Stimulated activated CD4-positive, alpha-beta T cell treated with anti-CD3 and anti-CD28 coated beads, TNF-alpha, amount 100 ng/mL, for 4 hours (primary cell): Measurements from ENCODE around the gene GPRC5C.
"Not testable (repeated sequence)": the region's sequence is repeated elsewhere in the genome, so short reads cannot be mapped to it uniquely, and the experiment has no call there.

Experiments used
- DNase-seq, 3 experiments: peaks; one replicate each; pipeline ENCODE4 v3.0.0-alpha.2; 2020; ENCODE audit warnings: low read depth in 3 of 3

Gene GPRC5C

DNA sequence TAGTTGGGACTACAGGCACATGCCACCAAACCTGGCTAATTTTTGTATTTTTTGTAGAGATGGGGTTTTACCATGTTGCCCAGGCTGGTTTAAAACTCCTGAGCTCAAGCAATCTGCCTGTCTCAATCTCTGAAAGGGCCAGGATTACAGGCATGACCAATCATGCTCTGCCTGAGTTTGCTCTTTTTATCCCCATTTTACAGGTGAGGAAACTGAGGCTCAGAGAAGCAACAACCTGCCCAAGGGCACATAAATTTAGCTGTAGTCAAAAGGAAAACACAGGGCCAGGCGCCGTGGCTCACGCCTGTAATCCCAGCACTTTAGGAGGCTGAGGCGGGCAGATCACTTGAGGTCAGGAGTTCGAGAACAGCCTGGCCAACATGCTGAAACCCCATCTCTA lies 26.6 kb upstream of the GPRC5C start:
- not testable (repeated sequence) for DNase-seq

DNA sequence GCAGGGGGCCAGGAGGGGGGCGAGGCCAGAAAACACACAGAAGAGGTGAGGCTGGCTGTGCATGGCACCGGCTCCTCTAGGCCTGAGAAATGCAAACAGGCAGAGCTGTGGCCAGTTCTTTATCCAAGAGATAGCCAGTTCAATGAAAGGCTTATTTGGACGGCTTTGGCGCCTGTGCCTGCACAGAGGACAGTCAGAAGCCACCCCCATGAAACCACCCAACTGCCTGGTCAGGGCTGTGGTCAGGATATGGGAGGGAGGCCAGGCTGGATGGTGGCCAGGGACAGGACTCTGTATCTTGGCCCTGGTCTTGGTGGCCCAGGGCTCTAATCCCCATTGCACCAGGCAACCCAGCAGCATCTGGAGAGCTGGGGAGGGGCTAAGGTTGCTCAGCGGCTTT lies 24.5 kb upstream of the GPRC5C start:
- DNase-seq: no peak

DNA sequence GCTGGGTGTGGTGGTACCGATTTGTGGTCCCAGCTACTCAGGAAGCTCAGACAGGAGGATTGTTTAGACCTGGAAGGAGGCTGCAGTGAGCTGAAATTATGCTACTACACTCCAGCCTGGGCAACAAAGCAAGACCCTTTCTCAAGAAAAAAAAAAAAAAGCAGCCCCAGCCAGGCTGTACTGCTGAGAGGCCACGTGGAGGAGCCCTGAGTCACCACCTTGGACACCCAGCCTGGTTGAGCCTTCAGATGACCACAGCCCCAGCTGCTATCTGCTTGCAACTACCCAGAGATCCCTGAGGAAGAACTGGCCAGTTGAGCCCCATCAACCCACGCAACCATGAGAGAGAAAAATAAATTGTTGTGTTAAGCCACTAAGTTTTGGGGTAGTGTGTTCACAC lies 23.6 kb upstream of the GPRC5C start:
- no peak for DNase-seq

GRCh38 chr17:74408815-74409214 lies 23.1 kb upstream of the GPRC5C start:
- DNase-seq: no peak

GRCh38 chr17:74410001-74410443 lies 21.9 kb upstream of the GPRC5C start:
- no peak for DNase-seq

DNA sequence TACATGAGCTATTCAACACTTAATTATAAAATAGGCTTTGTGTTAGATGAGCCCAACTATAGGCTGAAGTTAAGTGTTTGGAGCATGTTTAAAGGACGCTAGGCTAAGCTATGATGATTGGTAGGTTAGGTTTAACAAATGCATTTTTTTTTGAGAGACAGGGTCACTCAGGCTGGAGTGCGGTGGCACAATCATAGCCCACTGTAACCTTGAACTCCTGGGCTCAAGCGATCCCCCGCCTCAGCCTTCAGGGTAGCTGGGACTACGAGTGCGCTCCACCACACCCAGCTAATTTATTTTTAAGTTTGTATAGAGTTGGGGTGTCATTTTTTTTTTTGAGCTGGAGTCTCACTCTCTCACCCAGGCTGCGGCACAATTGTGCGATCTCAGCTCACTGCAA lies 19.3 kb upstream of the GPRC5C start:
- DNase-seq: no peak

DNA sequence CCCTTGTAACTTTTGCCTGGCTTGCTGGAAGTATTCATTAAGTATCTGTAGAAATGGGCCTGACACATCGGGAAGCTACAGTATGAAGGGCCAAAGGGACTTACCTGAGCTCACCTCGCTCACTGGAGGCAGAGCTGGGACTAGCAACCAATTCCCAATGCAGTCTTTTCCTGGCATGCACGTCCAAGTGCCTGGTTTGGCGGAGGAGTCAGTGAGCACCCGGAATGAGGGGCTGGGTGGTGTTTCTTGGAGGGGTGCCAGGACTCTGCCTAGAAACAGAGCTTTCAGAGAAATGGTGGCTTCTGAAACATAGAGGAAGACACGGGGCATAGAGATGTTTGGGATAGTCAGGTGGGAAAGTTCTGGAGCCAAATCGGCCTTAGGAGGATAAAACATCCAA lies 18.4 kb upstream of the GPRC5C start:
- no peak for DNase-seq

DNA sequence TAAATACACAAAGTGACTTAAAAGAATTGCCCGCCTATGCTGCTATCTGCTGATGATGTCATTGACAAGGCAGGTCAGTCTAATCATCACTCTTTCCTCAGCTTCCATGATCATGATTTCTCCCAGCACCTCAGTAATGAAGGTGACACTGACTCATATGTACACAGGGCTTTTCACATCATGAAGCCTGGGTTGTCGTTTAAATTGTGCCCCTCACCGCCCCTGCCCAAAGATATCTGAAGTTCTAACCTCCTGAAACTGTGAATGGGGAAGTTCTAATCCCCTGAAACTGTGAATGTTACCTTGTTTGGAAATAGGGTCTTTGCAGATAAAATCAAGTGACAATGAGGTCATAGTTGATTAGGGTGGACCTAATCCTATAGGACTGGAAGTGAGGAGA lies 17.4 kb upstream of the GPRC5C start:
- no peak for DNase-seq

DNA sequence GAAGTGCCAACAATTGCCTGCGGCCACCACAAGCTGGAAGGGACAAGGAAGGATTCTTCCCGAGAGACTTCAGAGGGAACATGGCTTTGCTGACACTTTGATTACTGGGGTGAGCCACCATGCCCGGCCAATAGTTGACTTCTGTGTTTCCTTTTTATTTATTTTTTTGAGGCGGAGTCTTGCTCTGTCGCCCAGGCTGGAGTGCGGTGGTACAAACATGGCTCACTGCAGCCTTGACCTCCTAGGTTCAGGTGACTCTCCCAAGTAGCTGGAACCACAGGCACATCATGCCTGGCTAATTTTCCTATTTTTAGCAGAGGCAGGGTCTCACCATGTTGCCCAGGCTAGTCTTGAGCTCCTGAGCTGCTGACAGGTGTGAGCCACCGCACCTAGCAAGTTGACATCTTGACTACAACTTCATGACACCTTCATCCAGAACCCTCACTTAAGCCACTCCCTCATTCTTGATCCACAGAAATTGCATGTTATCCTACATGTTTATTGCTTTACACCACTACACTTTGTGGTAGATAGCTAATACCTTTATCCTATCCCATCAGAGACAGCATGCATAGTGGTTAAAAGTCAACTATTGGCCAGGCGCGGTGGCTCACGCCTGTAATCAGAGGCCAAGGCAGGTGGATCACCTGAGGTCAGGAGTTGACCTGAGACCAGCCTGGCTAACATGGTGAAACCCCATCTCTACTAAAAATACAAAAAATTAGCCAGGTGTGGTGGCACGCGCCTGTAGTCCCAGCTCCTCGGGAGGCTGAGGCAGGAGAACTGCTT lies 16.1 kb upstream of the GPRC5C start:
- no peak for DNase-seq

DNA sequence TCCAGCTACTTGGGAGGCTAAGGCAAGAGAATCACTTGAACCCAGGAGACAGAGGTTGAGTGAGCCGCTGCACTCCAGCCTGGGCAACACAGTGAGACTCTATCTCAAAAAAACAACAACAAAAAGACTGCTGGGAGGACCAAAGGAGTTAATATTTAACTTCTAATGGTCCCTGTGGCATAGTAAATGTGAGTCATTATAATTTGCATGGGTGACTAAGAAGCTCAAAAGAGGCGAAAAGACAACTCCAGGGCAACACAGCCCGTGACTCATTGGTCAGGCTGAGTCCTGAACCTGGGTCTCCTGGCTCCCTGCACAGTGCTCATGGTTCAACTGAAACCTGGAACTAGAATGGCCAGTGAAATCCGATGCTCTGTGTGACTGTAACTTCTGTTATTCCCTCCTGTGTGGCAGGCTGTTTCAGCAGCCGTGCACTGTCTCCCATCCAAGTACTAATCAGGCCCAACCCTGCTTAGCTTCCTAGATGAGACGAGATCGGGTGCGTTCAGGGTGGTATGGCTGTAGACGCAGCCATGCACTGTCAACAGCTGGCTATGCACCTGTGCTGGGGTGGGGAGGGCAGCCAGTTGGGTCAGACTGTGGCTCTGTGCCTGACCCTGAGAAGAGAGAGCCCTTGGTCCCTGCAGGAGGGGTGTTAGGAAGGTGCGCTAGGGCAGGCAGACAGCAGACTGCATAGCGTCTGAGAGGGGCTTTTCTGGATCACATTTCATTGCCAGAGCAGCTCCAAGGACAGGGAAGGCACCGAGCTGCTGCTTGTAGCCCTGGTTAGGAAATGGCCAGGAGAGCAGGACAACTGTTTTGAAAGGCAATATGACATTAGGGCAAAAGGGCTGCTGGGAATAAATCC lies 14.5 kb upstream of the GPRC5C start:
- no peak for DNase-seq

- DNase-seq: no peak
These were observed 11.9 kb upstream of the GPRC5C start for GRCh38 chr17:74419928-74420411.

GRCh38 chr17:74424117-74424516 lies 7.8 kb upstream of the GPRC5C start:
- DNase-seq: no peak

DNA sequence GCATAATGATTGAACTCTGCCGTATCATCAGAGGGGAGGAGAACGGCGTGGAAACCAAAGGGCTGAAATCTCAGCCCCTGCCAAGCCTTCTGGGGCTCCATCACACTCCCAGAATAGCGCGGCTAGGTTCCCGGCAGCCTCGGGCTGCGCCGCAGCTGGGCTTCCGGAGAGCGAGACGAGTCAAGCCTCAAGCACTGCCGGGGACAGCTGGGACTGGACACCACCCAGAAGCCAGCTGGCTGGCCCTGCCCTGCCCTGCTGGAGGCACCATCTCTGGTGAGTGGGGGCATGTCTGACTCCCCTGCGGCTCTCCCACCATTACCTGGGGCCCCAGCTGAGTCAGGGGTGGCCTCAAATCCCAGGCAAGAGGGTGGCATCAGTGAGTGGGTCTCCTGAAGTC lies 7.2 kb upstream of the GPRC5C start:
- no peak for DNase-seq

DNA sequence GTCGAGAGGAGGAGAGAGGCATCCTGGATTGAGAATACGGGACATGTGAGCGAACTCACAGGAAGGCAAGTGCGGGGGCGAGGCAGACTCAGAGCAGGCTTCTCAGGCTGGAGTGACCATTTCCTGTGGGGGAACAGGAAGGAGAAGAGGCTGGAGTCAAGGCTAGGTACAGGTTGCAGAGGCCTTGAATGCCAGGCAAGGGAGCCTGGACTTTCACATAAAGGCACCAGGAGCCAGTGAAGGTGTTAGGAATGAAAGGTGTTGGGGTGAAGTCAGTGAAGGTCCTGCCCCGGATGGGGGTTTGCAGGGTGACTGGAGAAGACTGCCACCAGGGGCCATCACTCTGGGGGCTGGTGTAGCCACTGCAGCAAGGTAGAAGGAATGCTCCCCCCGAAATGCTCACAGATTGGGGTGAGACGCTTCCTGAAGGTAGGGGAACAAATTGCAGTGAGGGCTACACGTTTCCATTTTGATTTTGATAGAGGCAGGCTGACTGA lies 5.3 kb upstream of the GPRC5C start:
- DNase-seq: no peak

DNA sequence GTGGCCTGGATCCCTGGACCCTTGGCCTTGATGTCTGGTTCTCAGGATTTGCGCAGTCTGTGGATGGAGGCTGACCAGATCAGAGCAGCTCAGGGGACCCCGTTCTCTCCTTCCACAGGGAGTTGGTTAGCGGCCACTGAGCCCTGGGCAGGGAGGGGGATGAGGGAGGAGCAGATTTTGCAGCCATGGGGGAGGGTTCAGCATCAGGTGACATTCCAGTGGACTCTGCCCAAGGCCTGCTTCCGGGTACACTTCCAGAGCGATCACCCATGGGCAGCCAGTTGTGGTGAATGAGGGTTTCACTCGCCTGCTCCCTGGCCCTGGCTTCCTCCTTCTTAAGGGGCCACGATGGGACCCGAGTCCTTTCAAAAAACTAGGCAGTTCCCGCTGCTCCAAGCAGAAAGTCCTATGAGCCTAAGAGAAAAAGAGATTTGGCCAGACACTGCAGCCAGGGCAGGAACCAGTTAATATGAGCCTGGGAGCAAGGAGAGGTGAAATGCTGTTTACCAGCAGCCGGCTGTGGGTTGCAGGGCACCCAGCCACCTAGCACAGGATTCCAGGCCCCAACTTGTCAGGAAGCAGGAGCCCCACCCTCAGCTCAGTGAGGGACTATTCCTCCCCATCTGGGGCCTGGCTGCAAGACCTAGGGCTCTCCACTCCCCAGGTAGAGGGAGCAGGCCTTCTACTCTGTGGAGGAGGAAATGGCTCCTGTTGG lies 4.7 kb upstream of the GPRC5C start:
- DNase-seq: no peak

- DNase-seq: no peak
These were observed 4.1 kb upstream of the GPRC5C start for GRCh38 chr17:74427763-74428153.

DNA sequence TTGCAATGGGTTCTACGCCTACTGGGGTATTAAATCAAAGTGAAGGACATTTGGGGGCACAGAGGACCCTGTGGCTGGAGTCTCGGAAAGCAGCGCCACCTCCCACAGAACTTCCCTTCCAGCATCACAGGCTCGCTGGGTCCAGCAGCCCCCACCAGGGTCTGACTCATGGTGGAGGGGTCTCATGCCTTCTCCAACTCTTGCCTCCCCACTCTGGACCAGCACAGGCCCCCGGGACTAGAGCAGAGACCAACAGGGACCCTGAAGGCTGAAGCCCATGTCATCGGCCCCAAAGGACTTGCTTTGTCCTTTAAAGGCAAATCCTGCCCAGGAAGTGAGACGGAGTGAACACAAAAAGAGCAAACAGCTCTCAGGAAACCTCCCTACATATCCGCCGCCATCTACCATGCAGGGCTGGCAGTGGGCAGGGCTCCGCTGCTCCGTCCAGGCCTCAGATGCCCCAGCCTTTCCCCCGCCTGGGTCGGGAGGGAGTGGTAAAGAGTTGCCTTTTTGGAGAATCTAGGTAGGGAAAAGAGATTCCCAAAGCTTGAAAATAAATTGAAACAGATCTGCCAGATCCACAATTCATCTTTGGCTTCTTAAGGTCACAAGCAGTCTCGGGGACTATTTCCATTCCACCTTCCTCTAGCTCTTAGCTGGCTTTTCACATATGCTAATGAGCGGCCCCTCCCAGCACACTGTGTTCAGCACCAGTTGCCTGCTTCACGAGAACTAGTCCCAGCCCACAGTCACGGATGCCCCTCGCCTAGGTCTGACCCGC lies 2.1 kb upstream of the GPRC5C start:
- no peak for DNase-seq

- no peak for DNase-seq
These were observed 1.5 kb upstream of the GPRC5C start for GRCh38 chr17:74430385-74430705.

GRCh38 chr17:74430706-74431567 lies 951 bp upstream of the GPRC5C start:
- DNase-seq: no peak

DNA sequence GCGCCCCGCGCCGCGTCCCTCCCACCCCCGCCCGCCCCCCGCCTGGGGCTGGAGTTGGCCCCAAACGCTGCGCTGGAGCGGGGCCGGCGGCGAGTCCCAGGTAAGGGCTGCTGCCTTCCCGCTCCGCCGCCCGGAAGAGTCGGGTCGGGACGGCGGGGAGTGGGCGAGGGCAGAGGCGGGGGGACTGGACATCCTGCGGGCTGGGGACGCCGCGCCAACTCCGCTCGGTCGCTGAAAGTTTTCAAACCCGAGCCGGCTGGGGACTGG lies 469 bp downstream of the GPRC5C start:
- no peak for DNase-seq
